Osteocyte (in vitro differentiated cells): ENCODE measurements around the gene CD302. TPM values are rescaled to one million over a fixed set of nuclear protein-coding genes. Genes with fewer than 3 reads are reported as not detected.
"Not testable (repeated sequence)": the region's sequence is repeated elsewhere in the genome, so short reads cannot be mapped to it uniquely, and the experiment has no call there.

ENCODE experiments used
- DNase-seq: peaks from one replicate; pipeline ENCODE4 v3.0.0; 2021; ENCODE audit warnings: mixed read lengths; ENCODE audit not compliant: unreplicated experiment; ENCODE audit errors: extremely low spot score
- H3K27ac Mint-ChIP-seq: one replicate; pipeline ENCODE4 v1.8.0; 2021; ENCODE audit warnings: mild to moderate bottlenecking, mixed read lengths; ENCODE audit not compliant: unreplicated experiment
- H3K27me3 Mint-ChIP-seq: one replicate; pipeline ENCODE4 v1.8.0; 2021; ENCODE audit warnings: mixed read lengths; ENCODE audit not compliant: unreplicated experiment
- H3K36me3 Mint-ChIP-seq: one replicate; pipeline ENCODE4 v1.8.0; 2021; ENCODE audit warnings: mixed read lengths; ENCODE audit not compliant: unreplicated experiment
- H3K4me1 Mint-ChIP-seq: one replicate; pipeline ENCODE4 v1.8.0; 2021; ENCODE audit warnings: mixed read lengths; ENCODE audit not compliant: unreplicated experiment
- H3K4me3 Mint-ChIP-seq: one replicate; pipeline ENCODE4 v1.8.0; 2021; ENCODE audit warnings: mild to moderate bottlenecking, moderate library complexity, mixed read lengths; ENCODE audit not compliant: unreplicated experiment
- H3K9me3 Mint-ChIP-seq: one replicate; pipeline ENCODE4 v1.8.0; 2021; ENCODE audit warnings: mixed read lengths; ENCODE audit not compliant: unreplicated experiment
- total RNA-seq: library from RNA; stranded (reverse); gene quantifications from 2 replicates; pipeline ENCODE4 v1.2.1, GENCODE V29; 2021
- TF ChIP-seq, protein P1 (sequence below): fragments of 200-600 bp; sonication (generic); IDR thresholded peaks from 2 replicates; pipeline ENCODE4 v1.5.0; 2021; ENCODE audit warnings: antibody characterized with exemption, mild to moderate bottlenecking, moderate library complexity

Gene CD302
- total RNA-seq, 1 donor from 2014 or later, result 19.3 TPM

- TF ChIP-seq, protein P1, sequence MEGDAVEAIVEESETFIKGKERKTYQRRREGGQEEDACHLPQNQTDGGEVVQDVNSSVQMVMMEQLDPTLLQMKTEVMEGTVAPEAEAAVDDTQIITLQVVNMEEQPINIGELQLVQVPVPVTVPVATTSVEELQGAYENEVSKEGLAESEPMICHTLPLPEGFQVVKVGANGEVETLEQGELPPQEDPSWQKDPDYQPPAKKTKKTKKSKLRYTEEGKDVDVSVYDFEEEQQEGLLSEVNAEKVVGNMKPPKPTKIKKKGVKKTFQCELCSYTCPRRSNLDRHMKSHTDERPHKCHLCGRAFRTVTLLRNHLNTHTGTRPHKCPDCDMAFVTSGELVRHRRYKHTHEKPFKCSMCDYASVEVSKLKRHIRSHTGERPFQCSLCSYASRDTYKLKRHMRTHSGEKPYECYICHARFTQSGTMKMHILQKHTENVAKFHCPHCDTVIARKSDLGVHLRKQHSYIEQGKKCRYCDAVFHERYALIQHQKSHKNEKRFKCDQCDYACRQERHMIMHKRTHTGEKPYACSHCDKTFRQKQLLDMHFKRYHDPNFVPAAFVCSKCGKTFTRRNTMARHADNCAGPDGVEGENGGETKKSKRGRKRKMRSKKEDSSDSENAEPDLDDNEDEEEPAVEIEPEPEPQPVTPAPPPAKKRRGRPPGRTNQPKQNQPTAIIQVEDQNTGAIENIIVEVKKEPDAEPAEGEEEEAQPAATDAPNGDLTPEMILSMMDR, result no peak
- Mint-ChIP-seq H3K9me3 (no peaks in the 10 kb centered on the region), H3K27me3 (no peaks in the 10 kb centered on the region), H3K4me1 (peaks cover 22% of the 10 kb centered on the region), H3K27ac (no peak overlapping the region), H3K36me3 (peaks cover 43% of the 10 kb centered on the region), H3K4me3 (no peak overlapping the region)
- no peak for DNase-seq
Measured at GRCh38 chr2:159755014-159755413, 43.0 kb downstream of the CD302 start.

- Mint-ChIP-seq H3K9me3 (no peaks in the 10 kb centered on the region), H3K36me3 (peaks cover 31% of the 10 kb centered on the region), H3K27ac (no peak overlapping the region), H3K4me3 (no peak overlapping the region), H3K27me3 (no peaks in the 10 kb centered on the region), H3K4me1 (peaks cover 11% of the 10 kb centered on the region)
- no peak for DNase-seq
- TF ChIP-seq, protein P1, result no peak
Measured at GRCh38 chr2:159753797-159754196, 44.2 kb downstream of the CD302 start.

DNA sequence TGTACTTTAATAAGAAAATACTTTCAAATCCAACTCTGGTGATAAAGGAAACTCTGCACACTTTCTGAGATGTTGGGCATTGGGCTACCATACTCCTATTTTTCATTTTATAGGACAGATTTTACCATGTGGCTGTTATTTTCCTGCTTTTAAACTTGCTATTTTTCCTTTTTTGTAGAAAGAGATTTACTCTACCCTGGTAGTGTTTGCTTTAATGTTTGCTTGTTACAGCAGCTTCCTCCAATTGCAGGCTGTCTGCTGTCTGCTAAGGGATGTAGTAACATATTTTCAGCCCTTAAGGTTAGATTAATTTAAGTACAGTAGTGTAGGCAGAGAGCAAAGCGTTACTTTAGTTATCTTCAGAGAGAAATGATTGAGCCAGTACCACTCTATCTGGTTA is 47.1 kb downstream of the CD302 start:
- Mint-ChIP-seq H3K27me3 (no peaks in the 10 kb centered on the region), H3K4me1 (no peaks in the 10 kb centered on the region), H3K4me3 (no peak overlapping the region), H3K27ac (no peak overlapping the region), H3K36me3 (peaks cover 45% of the 10 kb centered on the region), H3K9me3 (no peaks in the 10 kb centered on the region)
- DNase-seq, result no peak
- TF ChIP-seq, protein P1, result no peak

DNA sequence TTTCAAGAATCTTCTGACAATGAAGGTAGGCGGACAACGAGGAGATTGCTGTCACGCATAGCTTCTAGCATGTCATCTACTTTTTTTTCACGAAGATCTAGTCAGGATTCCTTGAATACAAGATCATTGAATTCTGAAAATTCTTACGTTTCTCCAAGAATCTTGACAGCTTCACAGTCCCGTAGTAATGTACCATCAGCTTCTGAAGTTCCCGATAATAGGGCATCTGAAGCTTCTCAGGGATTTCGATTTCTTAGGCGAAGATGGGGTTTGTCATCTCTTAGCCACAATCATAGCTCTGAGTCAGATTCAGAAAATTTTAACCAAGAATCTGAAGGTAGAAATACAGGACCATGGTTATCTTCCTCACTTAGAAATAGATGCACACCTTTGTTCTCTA is 49.9 kb downstream of the CD302 start:
- Mint-ChIP-seq H3K27me3 (no peaks in the 10 kb centered on the region), H3K27ac (no peak overlapping the region), H3K9me3 (no peaks in the 10 kb centered on the region), H3K4me1 (peaks cover 18% of the 10 kb centered on the region), H3K4me3 (no peak overlapping the region), H3K36me3 (peaks cover 56% of the 10 kb centered on the region)
- no peak for DNase-seq
- TF ChIP-seq, protein P1, result no peak

GRCh38 chr2:159745237-159745636 is 52.8 kb downstream of the CD302 start:
- not testable (repeated sequence) for DNase-seq, H3K4me3 Mint-ChIP-seq, H3K27me3 Mint-ChIP-seq, H3K9me3 Mint-ChIP-seq
- Mint-ChIP-seq H3K4me1 (peaks cover 25% of the 10 kb centered on the region), H3K36me3 (peaks cover 46% of the 10 kb centered on the region), H3K27ac (peak overlapping the region; percentile 53)

- TF ChIP-seq, protein P1, result no peak
- H3K27ac Mint-ChIP-seq, result peak overlapping the region; percentile 80
- H3K27me3 Mint-ChIP-seq, result no peaks in the 10 kb centered on the region
- no peak overlapping the region for H3K4me3 Mint-ChIP-seq
- H3K9me3 Mint-ChIP-seq, result no peaks in the 10 kb centered on the region
- H3K4me1 Mint-ChIP-seq, result peaks cover 25% of the 10 kb centered on the region
- no peak for DNase-seq
- peaks cover 52% of the 10 kb centered on the region for H3K36me3 Mint-ChIP-seq
Measured at GRCh38 chr2:159744363-159744762, 53.6 kb downstream of the CD302 start.
